CD4-positive, alpha-beta T cell treated with Interleukin-15 for 4 hours (primary cell): Measurements from ENCODE around the gene PXMP4.
"Not testable (repeated sequence)": the region's sequence is repeated elsewhere in the genome, so short reads cannot be mapped to it uniquely, and the experiment has no call there.

Experiments used
- DNase-seq: peaks from one replicate; pipeline ENCODE4 v3.0.0-alpha.2; 2020; ENCODE audit warnings: low spot score

PXMP4 gene

DNA sequence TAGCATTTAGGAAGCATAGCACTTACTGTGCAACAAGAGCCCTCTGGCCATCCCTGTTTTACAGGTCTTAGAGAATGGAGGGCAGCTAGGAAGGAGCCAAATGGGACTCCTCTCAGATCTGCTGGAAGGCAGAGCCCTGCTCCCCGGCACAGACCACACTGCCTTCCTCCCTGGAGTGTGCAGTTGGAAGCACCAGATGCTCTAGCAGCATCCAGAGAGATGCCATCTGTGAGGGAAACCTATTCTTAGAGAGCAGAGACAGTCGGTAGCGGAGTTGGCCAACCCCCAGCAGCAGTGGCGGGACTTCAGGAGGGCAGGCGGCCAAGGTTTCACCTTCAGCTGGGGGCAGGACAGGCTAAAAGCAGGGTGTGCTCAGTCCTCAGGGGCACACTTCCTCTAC lies 17.2 kb downstream of the PXMP4 start:
- no peak for DNase-seq

DNA sequence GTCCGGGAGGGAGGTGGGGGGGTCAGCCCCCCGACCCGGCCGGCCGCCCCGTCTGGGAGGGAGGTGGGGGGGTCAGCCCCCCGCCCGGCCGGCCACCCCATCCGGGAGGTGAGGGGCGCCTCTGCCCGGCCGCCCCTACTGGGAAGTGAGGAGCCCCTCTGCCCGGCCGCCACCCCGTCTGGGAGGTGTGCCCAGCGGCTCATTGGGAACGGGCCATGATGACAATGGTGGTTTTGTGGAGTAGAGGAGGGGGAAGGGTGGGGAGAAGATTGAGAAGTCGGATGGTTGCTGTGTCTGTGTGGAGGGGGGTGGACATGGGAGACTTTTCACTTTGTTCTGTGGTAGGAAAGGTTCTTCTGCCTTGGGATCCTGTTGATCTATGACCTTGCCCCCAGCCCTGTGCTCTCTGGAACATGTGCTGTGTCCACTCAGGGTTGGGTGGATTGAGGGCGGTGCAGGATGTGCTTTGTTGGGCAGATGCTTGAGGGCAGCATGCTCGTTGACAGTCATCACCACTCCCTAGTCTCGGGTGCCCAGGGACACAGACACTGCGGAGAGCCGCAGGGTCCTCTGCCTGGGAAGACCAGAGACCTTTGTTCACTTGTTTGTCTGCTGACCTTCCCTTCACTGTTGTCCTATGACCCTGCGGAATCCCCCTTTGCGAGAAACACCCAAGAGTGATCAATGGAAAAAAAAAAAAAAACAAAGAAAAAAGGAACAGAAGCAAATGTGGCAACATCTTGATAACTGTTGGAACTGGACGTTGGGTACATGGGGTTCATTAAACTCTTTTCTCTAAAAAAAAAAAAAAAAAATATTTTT lies 18.3 kb downstream of the PXMP4 start:
- DNase-seq = no peak

DNA sequence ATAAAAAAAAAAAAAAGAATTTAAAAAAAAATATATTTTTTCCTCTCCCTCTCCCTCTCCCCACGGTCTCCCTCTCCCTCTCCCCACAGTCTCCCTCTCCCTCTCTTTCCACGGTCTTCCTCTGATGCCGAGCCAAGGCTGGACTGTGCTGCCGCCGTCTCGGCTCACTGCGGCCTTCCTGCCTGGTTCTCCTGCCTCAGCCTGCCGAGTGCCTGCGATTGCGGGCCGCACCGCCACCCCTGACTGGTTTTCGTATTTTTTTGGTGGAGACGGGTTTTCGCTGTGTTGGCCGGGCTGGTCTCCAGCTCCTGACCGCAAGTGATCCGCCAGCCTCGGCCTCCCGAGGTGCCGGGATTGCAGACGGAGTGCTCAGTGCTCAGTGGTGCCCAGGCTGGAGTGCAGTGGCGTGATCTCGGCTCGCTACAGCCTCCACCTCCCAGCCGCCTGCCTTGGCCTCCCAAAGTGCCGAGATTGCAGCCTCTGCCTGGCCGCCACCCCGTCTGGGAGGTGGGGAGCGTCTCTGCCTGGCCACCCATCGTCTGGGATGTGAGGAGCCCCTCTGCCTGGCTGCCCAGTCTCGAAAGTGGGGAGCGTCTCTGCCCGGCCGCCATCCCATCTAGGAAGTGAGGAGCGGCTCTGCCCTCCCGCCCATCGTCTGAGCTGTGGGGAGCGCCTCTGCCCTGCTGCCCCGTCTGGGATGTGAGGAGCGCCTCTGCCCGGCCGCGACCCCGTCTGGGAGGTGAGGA lies 19.2 kb downstream of the PXMP4 start:
- not testable (repeated sequence) for DNase-seq

DNA sequence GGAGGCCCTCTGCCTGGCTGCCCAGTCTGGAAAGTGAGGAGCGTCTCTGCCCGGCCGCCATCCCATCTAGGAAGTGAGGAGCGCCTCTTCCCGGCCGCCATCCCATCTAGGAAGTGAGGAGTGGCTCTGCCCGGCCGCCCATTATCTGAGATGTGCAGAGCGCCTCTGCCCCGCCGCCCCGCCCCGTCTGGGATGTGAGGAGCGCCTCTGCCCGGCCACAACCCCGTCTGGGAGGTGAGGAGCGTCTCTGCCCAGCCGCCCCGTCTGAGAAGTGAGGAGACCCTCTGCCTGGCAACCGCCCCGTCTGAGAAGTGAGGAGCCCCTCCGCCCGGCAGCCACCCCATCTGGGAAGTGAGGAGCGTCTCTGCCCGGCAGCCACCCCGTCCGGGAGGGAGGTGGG lies 21.1 kb downstream of the PXMP4 start:
- not testable (repeated sequence) for DNase-seq

DNA sequence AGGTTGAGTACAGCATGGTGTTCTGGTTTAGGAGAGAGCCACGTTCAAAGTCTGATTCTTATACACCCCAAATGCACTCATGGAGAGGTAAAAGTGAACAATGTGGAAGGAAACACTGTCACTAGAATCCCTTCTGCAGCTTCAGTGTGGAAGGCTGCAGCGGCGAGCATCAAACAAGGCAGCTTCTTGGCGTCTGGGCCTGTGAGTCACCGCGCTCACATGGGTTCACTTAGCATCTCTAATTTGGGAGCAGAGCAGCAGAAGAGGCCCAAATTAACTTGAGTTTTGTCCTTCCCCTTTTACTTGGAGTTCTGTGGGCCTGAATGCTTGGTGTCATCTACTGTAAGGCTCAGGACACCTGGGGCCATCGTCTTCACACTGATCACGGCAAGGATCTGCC lies 23.0 kb downstream of the PXMP4 start:
- DNase-seq = no peak

DNA sequence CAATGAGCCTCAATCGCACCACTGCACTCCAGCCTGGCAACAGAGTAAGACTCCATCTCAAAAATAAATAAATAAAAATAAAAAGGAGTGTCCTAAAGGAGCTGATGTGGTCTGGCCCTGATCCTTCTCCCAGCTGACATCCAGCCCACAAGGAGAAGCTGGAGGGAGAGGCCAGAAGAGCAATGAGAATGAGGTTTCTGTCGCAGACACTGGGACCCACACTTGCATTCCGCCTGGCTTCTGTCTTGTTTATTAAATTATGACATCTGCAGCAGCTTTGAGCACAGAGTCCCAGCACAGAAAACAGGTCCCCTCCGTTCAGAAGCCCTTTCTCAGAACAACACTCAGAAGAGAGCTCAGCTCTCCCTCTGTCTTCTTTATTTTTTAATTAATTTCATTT lies 23.7 kb downstream of the PXMP4 start:
- DNase-seq = no peak

DNA sequence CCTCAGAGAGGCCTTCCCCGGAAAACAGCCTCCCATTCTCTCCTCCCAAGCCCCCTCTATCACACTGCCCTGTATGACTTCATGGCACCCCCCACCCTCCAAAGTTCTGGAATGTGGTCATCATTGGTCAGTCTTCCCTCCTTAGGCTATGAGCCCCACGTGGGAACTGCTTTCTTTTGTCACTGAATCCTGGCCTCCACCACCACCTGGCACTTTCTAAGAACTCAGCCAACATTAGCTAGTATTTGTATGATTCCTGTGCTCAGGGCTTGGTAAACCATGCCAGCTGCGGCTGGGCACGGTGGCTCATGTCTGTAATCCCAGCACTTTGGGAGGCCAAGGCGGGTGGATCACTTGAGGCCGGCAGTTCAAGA lies 25.5 kb downstream of the PXMP4 start:
- no peak for DNase-seq

DNA sequence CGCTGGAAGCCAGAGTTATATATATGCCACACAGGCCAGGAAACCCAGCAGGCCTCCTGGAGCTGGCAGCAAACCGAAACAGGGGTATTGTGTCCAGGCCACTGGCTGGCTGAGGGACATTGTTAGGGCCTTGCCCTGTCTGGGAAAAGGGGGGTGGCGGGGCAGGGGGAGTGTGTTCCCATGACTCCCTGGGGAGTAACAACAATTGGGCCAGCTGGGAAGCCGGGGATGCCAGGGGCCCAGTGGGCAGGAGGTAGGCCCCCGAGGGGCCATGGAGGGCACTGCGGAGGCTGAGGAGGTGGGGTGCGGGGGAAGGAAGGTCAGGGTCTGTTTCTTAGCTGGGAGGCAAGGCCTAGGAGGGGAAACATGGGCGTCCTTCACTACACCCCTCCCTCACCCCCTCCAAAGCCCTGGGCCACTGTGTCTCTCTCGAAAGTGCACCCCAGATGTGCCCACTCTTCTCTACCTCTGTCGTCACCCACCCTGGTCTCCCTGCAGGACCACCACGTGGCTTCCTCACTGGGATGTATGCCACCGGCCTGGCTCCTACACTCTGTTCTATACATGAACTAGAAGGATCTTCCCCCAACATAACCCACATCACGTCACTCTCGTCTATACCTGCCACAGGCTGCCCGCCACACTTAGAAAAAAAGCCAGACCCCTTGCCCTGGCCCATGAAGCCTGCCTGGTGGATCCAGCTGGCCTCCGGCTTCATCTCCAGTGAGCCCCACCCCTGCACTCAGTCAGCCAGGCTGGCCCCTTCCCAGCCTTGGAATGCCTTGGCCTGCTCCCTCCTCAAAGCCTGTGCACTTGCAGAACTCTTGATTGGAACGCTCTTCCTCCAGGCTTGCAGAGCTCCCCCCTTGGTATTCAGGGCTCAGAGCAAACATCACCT lies 26.1 kb downstream of the PXMP4 start:
- DNase-seq = no peak

DNA sequence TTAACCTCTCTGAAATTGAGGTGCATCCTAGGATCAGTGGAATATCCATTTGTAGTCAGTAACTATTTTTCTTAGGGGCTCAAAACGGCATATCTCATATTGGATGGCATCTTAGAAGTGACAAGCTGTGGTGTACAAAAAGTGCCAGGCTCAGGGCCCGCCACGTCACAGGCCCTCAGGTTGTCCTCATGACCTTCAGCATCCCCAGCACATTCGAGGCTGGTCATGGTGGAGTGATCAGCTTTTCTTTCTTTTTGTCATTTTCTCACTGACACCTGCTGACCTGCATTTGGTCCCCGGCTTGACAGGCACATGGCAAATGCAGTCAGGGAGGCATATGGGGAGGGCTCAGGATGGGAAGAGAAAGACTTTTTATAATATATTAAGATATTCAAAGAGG lies 26.8 kb downstream of the PXMP4 start:
- no peak for DNase-seq

DNA sequence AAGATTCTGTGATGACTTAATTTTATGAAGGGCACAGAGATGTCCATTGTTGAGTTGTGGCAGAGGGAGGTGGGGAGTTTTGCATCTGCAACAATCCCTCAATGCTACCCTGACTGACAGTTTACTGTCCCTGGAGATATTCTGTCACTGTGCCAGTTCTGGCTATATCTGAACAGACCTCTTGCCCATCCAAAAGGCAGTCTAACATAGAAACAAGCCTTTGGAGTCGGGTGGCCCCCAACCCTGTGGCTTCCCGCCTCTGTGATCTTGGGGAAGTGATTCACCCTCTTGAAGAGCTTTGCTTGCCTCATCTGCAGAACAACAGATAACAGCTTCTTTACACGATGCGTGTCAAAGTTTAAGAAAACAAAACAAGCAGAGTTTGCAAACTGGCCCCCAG lies 30.1 kb downstream of the PXMP4 start:
- DNase-seq = peak; percentile 63

DNA sequence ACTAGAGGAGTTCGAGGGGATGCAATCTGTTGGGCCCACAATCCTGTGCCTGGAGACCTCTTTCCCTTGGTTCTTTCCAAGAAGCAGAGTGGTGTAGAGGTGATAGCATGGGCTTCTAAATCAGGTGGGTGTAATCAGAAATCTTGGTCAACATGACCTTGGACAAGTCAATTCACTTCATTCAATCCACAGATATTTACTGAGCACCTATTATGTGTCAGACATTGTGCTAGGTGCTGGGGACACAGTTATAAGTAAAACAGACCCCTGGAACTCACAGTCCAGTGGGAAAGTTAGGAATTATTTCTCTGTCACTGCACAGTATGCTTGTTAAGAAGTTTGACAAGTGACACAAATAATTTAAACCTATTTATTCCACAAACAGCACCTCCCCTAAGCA lies 30.6 kb downstream of the PXMP4 start:
- no peak for DNase-seq

DNA sequence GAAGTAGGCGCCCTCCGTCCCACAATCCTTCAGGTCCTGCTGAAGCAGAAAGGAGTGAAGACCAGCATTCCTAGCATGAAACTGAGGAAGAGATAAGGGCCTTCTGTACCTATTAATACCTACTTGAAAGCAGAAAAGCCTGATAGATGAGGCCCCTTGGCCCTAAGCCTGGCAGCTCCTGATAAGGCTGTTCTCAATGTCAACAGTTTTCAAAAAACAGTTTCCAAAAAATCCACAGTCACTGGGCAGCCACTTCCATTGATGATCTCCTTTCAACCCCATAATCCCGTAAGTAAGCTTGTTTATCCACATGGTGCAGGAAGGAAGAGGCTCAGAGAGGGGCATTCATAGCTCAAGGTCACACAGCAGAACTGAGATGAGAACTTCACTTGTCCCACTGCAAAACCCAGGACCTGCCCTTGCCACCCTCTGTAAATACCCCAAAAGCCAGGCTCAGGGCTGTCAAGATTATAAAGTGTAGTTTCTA lies 31.1 kb downstream of the PXMP4 start:
- no peak for DNase-seq

DNA sequence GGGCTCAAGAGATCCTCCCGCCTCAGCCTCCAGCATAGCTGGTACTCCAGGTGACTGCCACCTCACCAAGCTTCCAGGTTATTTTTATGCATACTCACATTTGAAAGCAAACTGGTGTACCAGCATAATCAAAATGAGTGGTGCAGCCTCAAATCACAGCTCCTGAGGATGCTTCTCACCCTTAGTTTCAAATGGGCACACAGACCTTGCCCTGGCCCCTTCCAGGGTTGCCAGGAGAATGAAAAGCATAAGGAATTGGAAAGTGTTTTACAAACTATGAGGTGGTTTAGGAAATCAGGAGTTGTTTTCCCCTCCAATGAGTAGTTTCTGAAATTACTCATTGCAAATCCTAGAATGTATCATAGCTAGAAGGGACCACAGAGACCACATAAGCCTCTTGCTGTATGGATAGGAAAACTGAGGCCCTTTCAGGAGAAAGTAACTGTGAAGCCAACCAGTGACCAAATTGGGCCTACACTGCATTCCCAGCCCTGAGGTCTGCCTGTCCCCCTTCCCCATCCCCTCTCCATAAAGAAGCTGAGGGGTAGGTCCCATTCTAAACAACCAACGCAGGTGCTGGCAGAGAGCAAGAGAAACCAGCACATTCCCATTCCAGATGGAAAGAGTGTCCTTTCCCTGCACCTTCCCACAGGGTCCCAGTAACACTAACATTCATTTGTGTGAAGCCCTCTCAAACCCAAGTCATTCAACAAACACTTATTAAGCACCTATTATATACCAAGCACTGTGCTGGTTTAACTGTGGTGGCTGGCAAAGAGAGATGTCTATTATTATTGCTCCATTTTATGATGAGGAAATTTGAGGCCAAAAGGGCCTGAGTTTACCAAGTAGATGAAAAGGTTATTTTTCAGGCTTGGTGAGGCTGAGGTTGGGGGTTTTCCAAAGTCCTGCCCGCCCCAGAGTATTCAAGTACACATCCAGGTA lies 31.8 kb downstream of the PXMP4 start:
- no peak for DNase-seq

DNA sequence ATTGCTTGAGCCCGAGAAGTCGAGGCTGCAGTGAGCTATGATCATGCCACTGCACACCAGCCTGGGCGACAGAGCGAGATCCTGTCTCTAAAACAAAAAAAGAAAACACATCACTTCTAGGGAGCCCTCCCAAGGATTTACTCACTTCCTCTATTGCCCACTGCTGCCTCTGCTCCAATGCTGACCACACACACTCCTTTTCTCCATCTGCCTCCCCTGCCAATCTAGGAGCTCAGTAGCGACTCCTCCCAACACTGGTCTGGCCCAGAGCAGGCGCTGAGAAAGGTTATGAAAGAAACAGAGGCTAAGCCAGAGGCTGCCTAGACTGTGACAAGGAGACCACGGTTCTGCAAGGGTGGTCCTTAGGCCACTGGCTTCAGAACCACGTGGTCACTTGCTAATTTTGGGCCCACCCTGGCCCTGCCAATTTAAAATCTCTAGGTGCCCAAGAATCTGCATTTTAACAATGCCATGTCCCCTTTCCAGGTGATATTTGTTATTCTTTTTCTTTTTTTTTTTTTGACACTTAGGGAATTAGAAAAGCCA lies 32.7 kb downstream of the PXMP4 start:
- no peak for DNase-seq

DNA sequence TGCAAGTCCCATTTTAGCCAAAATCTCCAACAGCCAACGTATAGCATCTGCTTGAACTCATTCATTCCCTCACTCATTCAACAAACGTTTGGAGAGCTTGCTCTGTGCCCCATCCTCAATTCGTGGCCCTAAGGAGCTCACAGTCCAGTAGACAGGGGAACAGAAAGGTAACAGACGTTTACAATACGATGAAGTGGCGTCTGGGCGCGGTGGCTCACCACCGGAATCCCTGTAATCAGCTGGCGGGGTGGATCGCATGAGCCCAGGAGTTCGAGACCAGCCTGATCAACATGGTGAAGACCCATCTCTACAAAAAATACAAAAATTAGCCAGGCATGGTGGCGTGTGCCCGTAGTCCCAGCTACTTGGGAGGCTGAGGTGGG lies 33.1 kb downstream of the PXMP4 start:
- DNase-seq = no peak

DNA sequence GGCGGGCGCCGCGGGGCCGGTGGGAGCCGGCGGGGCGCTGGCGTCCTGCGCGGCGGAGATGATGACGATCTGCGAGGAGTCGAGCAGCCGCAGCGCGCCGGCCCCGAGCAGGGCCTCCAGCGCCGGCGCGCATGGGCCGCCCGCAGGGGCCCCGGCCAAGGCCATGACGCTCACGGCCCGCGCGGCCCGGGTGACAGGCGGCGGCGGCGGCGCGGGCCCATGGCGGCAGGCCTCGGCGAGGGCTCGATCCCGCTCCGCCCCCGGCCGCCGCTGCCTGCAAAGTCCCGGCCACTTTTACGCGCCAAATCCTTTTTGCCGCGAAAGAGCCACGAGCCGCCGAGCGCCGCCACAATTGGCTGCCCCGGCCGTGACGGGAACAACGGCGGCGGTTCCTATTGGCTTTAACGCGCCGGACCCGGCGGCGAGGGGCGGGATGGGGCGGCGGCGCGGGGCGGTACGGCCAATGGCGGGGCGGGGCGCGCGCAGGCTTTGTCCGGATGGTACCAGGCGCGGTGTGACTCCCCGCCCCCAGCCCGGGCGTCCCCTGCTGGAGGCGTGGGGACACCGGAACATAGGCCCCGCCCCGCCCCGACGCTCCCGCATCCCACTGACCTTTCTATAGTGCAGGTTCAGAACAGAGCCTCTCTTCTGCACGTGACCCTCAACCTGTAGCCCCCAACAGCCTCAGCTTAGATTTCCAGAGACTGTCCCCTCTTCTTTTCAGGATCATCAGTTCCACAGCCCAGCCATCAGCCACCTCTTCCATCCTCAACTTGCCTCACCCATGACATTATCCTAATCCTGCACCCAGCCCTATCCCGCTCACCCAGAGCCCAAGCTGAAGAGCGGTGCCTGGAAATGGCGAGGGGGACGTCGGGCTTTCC lies 33.8 kb downstream of the PXMP4 start, which contains the start of gene E2F1:
E2F1 (minus strand) TSS at position 286 of the 884 bp plus-strand sequence; CDS start at position 165, 121 bp downstream.
- DNase-seq = peak; percentile 93

DNA sequence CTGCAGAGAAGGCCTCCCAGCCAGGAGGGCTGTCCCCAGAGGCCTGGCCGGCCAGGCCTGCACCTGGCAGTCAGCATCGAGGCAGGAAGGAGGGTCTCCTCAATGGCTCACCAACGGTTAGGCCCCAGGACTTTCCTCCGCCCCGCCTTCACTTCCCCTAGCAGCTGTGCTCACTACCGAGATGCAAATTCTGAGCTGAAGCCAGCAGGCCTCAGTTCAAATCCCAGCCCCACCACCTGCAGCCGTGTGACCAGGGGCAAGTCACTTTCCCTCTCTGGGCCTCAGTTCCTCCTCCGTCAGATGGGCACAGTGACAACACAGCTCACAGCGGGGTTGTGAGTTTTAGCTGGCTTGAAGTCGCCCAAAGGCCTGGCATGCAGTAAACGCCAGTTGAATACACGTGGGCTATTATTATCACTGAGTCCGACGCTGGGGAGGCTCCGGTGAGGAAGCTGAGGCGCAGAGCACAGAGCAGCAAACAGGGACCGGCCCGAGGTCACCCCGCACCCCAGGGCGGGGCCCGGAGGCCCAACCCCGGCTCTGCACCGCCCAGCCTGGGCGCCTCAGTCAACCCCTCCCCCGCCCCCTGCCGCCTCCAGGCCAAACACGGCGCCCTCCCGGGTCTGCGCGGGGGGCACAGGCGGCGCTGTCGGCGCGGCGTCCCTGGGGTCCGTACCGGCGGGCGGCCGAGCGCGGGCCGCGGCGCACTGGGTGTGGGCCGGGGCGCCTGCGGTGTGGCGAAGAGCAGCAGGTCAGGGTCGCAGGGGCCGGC lies 34.6 kb downstream of the PXMP4 start:
- no peak for DNase-seq

DNA sequence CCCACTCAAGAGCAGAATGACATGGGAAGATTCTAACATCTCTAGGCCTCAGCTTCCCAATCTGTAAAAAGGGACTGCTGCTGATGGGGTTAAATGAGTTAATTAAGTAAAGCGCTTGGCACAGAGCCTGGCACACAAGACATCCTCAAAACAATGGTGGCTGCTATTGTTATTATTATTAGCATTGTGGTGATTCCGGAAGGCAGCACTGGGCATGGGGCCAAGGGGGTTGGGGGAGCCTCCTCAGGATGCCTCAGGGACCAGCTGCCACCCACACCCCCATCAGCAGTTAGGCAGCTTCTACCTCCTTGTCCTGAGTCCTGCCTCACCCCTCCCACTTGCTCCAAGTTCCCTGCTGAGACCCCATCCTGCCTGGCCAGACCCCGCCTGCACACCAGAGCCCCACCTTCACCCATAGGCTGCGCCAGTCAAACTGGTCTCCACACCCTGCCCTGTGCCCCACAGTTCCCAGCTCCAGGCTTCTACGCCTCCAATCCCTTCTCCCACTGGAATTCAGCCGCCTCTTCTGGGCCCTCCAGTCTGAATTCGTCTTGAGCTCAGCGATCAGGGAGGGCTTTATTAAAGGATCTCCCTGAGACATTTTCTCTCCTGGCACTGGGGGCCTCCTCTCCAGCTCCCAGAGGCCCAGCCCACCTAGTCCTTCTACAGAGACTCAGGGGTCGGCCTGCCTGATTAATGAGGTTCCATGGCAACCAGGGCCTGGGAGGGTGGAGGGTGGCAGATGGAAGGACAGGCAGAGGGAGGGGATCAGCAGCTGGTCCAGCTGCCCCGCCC lies 35.4 kb downstream of the PXMP4 start:
- no peak for DNase-seq
